Measurements from ENCODE around the gene MRPS18A.

MRPS18A gene

DNA sequence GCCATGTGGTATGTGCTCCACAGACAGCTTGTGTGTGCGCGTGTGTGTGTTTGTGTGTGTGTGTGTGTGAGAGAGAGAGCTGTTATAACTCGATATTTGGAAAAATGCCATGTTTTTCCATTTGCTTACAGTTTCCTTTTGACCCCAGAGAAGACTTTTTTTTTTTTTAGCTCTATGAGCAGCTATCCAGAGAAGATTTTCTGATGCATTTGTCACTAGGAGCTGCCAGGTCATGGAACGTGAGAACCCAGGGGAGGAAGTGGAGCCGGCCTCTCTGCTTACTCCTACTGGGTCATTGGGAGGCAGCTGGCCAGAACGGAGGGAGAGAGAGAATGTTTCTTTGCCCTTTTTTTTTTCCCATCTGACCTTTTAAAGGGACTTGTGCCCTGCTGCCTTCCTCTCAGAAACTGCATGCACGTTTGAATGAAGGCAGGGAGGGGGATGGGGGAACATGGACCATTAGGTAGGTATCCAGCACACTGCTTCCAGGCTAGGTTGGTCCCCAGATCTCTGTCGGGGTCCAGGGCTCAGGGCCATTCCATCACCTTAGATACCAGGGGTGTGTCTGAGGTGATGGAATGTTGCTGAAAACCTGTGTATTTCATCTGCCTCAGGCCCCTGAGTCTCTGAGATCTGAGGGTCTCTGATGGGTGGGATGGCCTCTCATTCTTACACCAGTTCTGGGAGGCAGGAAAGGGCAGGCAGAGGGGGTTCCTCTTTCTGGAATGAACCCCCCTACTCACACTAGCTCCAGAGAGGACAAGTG lies 11.2 kb upstream of the MRPS18A start:
- DNase-seq (ENCODE audit: low spot score) = peak; percentile 67

GRCh38 chr6:43697421-43697820 lies 9.8 kb upstream of the MRPS18A start:
- no peak for DNase-seq (ENCODE audit: low spot score)

DNA sequence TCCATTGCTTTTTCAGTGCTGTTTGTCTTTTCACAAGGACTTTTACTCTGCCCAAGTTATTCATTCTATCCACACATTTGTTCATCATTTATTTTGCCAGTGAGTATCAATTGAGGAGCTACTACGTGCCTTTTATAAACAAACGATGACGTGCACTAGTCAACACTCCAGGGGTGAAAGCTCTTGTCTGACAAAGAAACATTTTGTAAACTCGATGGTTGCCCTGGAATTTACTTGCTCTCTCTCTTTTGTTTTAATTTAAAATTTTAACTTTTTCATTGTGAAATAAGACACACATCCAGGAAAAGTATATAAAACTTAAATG lies 8.3 kb upstream of the MRPS18A start:
- no peak for DNase-seq (ENCODE audit: low spot score)

- DNase-seq (ENCODE audit: low spot score) = no peak
These were observed 7.8 kb upstream of the MRPS18A start for GRCh38 chr6:43695215-43695966.

- no peak for DNase-seq (ENCODE audit: low spot score)
These were observed 1.8 kb upstream of the MRPS18A start for GRCh38 chr6:43689421-43689820.

DNA sequence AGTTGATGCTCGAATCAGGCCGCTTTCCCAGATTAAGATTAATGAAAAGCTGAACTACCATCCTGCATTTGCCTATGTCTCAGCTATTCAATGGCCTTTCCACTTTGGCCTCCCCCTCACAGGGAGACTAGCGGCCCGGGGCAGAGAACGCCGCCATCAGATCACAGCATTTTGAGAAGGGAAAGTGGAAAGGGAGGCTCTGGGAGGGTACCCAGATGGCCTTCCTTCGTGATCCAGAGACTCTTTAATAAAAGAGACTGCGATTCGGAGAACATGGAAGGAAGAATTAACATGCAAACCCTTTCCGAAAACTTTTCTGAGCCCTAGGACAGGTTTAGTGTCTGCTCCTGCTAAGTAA lies 533 bp downstream of the MRPS18A start:
- no peak for DNase-seq (ENCODE audit: low spot score)

DNA sequence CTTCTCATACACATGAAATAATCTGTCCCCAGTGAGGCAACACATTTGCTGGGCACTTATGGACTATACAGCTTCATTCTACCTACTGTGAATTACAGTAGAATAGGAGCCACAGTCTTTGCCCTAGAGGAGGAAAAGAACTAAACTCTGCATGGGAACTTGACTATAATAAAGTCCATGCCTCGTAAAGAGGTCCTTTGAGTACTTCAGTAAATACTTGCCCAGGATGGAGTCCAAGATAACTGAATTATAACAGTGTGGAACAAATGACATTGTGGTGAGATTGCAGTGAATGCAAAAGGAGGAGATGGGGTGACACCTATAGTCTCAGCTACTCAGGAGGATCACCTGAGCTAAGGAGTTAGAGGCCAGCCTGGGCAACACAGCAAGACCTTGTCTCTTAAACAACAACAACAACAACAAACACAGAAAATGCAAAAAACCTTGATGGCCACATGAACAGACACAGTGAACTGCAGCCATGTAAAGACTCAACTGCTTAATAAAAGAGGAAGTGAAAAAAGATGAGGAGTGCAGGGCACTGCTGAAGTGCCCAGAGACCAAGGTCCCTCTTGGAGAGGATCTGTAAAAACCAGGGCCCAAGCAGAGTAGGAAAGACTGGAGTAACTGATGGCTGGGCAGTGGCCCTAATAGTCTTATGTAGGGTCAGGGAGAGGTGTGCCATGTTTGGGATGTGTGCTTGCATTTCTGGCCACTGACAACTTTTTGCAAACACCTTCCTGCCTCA lies 3.7 kb downstream of the MRPS18A start:
- no peak for DNase-seq (ENCODE audit: low spot score)

DNA sequence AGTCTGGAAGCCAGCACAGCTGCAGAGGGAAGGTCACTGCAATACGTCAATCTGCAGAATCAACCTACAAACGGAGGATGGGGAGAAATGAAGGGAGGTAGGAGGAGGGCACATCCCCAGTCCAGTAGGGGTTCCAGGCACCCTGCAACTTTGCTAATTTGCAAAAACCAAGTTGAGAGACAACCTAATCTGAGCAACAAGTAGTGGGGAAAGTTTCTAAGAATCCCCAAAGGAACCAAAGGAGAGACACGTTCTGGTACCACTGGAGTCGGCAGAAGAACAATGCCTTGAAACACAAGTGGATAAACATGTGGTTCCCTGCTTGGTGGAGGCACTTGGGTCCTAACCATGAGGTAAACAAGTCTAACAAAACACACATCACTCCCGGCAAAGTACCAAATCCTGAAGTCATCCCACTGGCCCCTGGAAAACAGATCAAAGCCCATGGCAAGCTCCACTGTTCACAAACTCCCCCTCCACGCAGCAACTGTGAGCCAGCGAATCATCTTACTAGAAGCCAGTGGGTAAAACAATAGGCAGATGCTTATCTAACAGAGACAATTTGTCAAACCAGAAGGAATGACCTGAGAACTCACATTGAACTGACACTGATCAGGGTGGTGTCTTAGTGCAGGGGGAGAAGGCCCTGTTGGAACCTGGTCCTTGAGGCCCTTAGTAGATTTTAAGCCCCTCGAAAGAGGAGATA lies 4.7 kb downstream of the MRPS18A start:
- no peak for DNase-seq (ENCODE audit: low spot score)

DNA sequence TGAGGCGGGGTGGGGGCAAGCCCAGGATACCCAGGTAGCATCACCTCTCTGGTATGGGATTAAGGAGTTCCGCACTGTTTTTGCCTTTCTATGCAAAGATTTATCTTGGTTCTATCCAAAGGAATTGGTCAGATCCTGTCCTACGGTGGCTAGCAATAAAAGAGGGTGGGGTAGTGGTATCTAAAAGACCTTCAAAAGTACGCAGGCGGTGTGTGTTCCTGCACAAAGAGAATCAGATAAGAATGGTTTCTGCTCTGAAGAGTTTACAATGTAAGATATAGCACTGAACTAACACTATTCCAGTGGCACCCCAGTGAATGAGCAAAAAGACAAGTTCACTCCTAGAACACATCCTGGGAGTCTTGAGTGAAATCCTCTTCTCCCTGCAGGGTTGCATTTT lies 6.3 kb downstream of the MRPS18A start:
- no peak for DNase-seq (ENCODE audit: low spot score)

GRCh38 chr6:43680308-43681200 lies 7.0 kb downstream of the MRPS18A start:
- DNase-seq (ENCODE audit: low spot score) = no peak

- DNase-seq (ENCODE audit: low spot score) = no peak
These were observed 8.5 kb downstream of the MRPS18A start for GRCh38 chr6:43679057-43679456.

- no peak for DNase-seq (ENCODE audit: low spot score)
These were observed 9.2 kb downstream of the MRPS18A start for GRCh38 chr6:43678341-43678740.

DNA sequence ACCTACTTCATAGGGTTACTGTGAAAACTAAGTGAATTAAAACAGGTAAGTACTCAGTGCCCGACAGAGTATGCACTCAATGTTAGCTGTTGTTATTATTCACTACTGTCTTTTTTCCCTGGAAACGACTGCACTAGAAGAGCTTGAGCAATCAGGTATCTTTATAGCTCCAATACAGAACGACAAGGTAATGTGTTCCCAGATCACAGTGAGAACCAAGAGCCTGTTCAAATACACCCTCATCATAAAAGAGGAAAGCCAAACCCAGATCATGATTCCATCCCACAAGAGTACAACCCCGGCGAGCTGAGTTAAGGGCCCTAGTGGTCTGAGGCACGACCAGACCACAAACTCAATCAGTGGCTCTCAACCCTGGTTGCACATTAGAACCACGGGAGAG lies 9.8 kb downstream of the MRPS18A start:
- no peak for DNase-seq (ENCODE audit: low spot score)

- no peak for DNase-seq (ENCODE audit: low spot score)
These were observed 10.5 kb downstream of the MRPS18A start for GRCh38 chr6:43676962-43677606.

DNA sequence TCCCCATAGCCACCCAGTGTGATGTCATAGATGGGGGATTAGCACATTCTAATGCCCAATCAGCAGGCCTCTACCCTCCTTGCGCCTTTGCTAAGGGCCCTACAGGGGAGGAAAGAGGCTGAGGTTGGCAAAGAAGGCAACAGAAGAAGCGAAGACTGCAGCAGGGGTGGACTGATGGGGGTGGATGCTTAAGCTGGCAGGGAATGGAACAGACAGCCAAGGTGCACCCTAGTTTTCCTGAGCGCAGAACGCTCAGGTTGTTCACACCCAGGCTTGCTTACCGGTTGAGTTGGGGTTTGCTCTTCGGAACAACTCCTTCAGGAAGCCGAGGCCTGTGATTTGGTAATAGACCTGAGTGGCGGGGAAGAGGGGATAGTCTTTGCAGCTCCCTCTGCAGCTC lies 12.7 kb downstream of the MRPS18A start:
- DNase-seq (ENCODE audit: low spot score) = no peak

GRCh38 chr6:43674291-43674690 lies 13.3 kb downstream of the MRPS18A start:
- DNase-seq (ENCODE audit: low spot score) = no peak

- no peak for DNase-seq (ENCODE audit: low spot score)
These were observed 14.0 kb downstream of the MRPS18A start for GRCh38 chr6:43673444-43674084.

DNA sequence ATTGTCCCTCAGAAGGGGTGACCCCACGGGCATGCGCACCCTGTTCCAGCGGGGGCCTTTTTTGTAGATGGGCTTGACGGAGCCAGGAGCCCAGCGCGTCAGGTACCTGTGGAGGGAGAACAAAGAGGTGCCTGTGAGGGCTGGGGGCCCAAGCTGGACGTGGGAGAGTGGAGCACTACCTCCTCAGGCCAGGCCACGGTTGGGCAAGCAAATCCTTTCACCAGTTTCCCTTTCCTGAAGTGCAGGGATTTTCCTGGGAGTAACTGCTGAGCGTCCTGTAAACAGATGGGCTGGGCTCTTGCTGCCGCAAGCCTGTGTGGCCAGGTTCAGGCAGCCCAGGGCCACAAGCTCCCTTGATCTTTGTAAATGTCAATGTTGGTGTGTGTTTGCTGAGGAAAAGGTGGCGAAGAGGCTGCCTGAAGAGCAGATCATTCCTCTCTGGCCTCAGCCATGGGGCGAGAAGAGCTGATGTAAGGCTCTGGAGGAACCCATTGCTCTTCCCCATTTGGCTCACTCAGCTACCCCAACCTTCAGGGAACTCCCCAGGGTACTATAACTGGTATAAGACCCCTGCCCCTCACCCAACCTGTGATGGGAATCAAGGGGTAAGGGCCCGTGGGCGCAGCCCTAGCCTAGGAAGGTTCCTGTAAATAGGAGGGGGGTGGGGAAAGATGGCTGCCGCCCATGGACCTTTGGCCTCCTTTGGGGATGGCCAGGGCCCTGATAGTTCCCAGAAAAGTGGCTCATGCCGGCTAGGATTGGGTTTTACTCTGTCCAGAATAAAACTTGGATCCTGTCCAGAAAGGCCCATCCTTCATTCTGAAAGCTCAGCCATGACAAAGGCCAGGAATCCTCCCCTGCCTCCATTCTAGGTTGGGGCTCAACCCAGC lies 15.5 kb downstream of the MRPS18A start:
- no peak for DNase-seq (ENCODE audit: low spot score)

DNA sequence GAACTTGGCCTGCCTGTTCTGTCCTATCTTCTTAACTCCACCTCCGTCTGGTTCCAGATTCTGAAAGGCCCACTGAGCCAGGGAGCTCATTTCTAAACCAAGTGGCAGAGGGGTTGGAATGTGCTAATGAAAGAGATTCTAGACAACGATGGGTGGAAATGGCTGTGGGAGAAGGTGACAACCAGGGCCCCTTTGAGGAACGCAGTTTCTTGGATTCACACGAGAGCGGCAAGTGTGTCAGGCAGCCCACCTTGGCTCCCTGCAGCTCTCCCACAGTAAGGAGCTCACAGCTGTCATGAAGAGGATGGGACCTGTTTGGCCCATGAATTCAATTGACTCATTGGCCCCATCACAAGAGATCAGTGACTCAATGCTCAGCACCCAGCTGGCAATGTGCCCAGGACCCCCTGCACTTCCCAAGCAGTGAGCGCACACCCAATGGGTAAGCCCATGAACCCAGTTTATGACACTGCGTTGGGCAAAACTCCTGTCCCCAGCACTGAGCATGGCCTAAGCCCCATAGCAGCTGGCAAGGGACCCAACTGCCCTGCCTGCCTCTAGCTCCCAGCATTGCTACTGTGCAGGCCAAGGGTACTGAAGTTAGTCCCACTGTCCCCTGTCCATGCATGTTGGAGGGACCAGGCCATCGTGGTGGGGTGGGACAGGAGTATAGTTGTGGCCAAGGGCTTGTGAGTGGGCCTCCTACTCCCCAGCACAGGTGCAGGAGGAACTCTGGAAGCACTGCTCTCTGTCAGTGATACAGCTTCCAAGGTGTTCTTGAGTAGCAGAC lies 16.4 kb downstream of the MRPS18A start:
- DNase-seq (ENCODE audit: low spot score) = no peak

Measured in kidney tubule cell (primary cell).